GM12878 (cell line): Measurements from ENCODE around the gene WASF2. TPM values are rescaled to one million over a fixed set of nuclear protein-coding genes. Genes with fewer than 3 reads are reported as not detected.

Source experiments
- ATAC-seq: fragments of 200-7000 bp; cut with Tn5 transposase; 3 replicates; pipeline ENCODE4 v1.9.1; 2020; ENCODE audit warnings: mild to moderate bottlenecking, moderate library complexity
- BruUV-seq: library from RNA; stranded (reverse); fragments of 400-500 nt; replicated peaks from 2 replicates; lab custom pipeline; 2021; lab: Mats Ljungman, UMichigan
- CTCF ChIA-PET: fragments of 300-600 bp; sonication (Branson Sonifier 250); formaldehyde crosslinking; extraction: SDS; loops from one replicate; lab custom pipeline; 2021; ENCODE audit warnings: inconsistent platforms; lab: Yijun Ruan, JAX
- POLR2A ChIA-PET: fragments of 350-600 bp; formaldehyde crosslinking; extraction: SDS; loops from one replicate; lab custom pipeline; 2021; ENCODE audit warnings: inconsistent platforms; lab: Charles Lee
- RAD21 ChIA-PET: fragments of 300-600 bp; sonication (Branson Sonifier 250); formaldehyde crosslinking; loops from one replicate; lab custom pipeline; 2023; ENCODE audit warnings: antibody characterized with exemption; ENCODE audit not compliant: unreplicated experiment; lab: Charles Lee
- SMC1A ChIA-PET: fragments of 300-600 bp; sonication (Branson Sonifier 250); formaldehyde crosslinking; loops from one replicate; lab custom pipeline; 2023; ENCODE audit not compliant: unreplicated experiment, uncharacterized antibody; lab: Charles Lee
- DNase-seq: peaks from one replicate; pipeline ENCODE4 v3.0.0-alpha.2; 2011; ENCODE audit warnings: low read depth, low spot score
- FAIRE-seq: peaks from 3 replicates; lab custom pipeline; 2011; peaks lifted over from hg19 to GRCh38; lab: Jason Lieb, UNC
- H2AFZ ChIP-seq: 2 replicates; pipeline ENCODE4 v1.6.0; 2011; ENCODE audit warnings: low read depth, low read length, control low read depth; ENCODE audit not compliant: control insufficient read depth
- H3K27ac ChIP-seq: 2 replicates; pipeline ENCODE4 v1.5.1; 2011; ENCODE audit warnings: control low read depth; ENCODE audit not compliant: control insufficient read depth, insufficient read depth
- H3K27me3 ChIP-seq, 2 experiments: replicated peaks in 1 of 2; 2 replicates each; pipeline versions ENCODE4 v1.6.0 to v1.6.1; 2011; ENCODE audit warnings: low read length in 1 of 2; ENCODE audit not compliant: control insufficient read depth in 2 of 2, insufficient read depth in 2 of 2
- H3K36me3 ChIP-seq, 2 experiments: 2 replicates each; pipeline ENCODE4 v1.5.1; 2011; ENCODE audit warnings: low read length in 1 of 2; ENCODE audit not compliant: control insufficient read depth in 2 of 2, insufficient read depth in 2 of 2
- H3K4me1 ChIP-seq: 2 replicates; pipeline ENCODE4 v1.6.1; 2011; ENCODE audit warnings: mild to moderate bottlenecking, low read length, moderate library complexity, mixed read lengths; ENCODE audit not compliant: control insufficient read depth, insufficient read depth
- H3K4me2 ChIP-seq: 2 replicates; pipeline ENCODE4 v1.6.0; 2011; ENCODE audit warnings: control low read depth; ENCODE audit not compliant: control insufficient read depth, insufficient read depth
- H3K4me3 ChIP-seq: fragments of 200-600 bp; sonication (generic); 2 replicates; pipeline ENCODE4 v1.5.1; 2016
- H3K79me2 ChIP-seq: 2 replicates; pipeline ENCODE4 v1.6.0; 2011; ENCODE audit warnings: low read length; ENCODE audit not compliant: control insufficient read depth, insufficient read depth
- H3K9ac ChIP-seq: 2 replicates; pipeline ENCODE4 v1.8.0; 2011; ENCODE audit warnings: low read length, control low read depth, mixed read lengths; ENCODE audit not compliant: control insufficient read depth, insufficient read depth
- H3K9me3 ChIP-seq: replicated peaks from 3 replicates; pipeline ENCODE4 v1.5.1; 2011; ENCODE audit warnings: mild to moderate bottlenecking, low read length; ENCODE audit not compliant: control insufficient read depth, insufficient read depth
- H4K20me1 ChIP-seq: 2 replicates; pipeline ENCODE4 v1.6.0; 2011; ENCODE audit not compliant: control insufficient read depth, insufficient read depth
- BMI1 ChIP-seq: fragments of 450-650 bp; IDR thresholded peaks from 2 replicates; pipeline ENCODE4 v1.6.1; 2016; ENCODE audit warnings: mild to moderate bottlenecking, moderate library complexity, borderline replicate concordance
- CBFB ChIP-seq: IDR thresholded peaks from 2 replicates; pipeline ENCODE4 v1.6.1; 2016; ENCODE audit warnings: antibody characterized with exemption, low read depth
- HDAC6 ChIP-seq: fragments of 200-600 bp; sonication (generic); IDR thresholded peaks from one replicate; pipeline ENCODE4 v1.8.0; 2017; ENCODE audit warnings: antibody characterized with exemption; ENCODE audit not compliant: unreplicated experiment
- IRF4 ChIP-seq: IDR thresholded peaks from 2 replicates; pipeline ENCODE4 v1.6.1; 2011; ENCODE audit warnings: low read depth, low read length
- MYB ChIP-seq: fragments of 150-350 bp; IDR thresholded peaks from 2 replicates; pipeline ENCODE4 v1.6.1; 2014; ENCODE audit warnings: mild to moderate bottlenecking, low read depth, low read length, borderline replicate concordance
- NKRF ChIP-seq: fragments of 450-650 bp; conservative IDR thresholded peaks from 2 replicates; pipeline ENCODE4 v1.6.1; 2017; ENCODE audit warnings: mild to moderate bottlenecking, moderate library complexity
- NR2C1 ChIP-seq: fragments of 450-650 bp; IDR thresholded peaks from 2 replicates; pipeline ENCODE4 v1.6.1; 2017; ENCODE audit warnings: antibody characterized with exemption, mild to moderate bottlenecking, moderate library complexity
- PBX3 ChIP-seq: IDR thresholded peaks from 2 replicates; pipeline ENCODE4 v1.6.1; 2011; ENCODE audit warnings: mild to moderate bottlenecking, low read depth, low read length, moderate library complexity; ENCODE audit not compliant: insufficient replicate concordance
- PKNOX1 ChIP-seq: fragments of 450-650 bp; IDR thresholded peaks from 2 replicates; pipeline ENCODE4 v1.6.1; 2016; ENCODE audit warnings: mild to moderate bottlenecking
- RELA ChIP-seq: fragments of 450-650 bp; IDR thresholded peaks from 2 replicates; pipeline ENCODE4 v1.8.0; 2014; ENCODE audit warnings: borderline replicate concordance; ENCODE audit not compliant: partially characterized antibody
- REST ChIP-seq: IDR thresholded peaks from 2 replicates; pipeline ENCODE4 v1.6.1; 2012; ENCODE audit warnings: mild to moderate bottlenecking, low read depth, low read length
- WGBS: methylation state at CpG from one replicate; pipeline ENCODE4 v1.1.6; 2016; ENCODE audit warnings: low lambda C conversion rate; ENCODE audit not compliant: insufficient replicate concordance, insufficient coverage; ENCODE audit errors: missing lambda C conversion rate; 5-methylcytosine and 5-hydroxymethylcytosine counted together
- in situ Hi-C: fragments of 300-500 bp; cut with MboI; formaldehyde crosslinking; loops from 9 replicates; pipeline ENCODE4 v1.14.3; 2018; ENCODE audit warnings: mixed read lengths
- intact Hi-C: fragments of 100-400 bp; cut with micrococcal nuclease; formaldehyde crosslinking; loops from one replicate; pipeline ENCODE4 v1.14.2; 2022; ENCODE audit not compliant: unreplicated experiment
- polyA plus RNA-seq, 11 experiments: library from polyadenylated mRNA; depleted of rRNA in 4 of 11; unstranded in 6 of 11; stranded (reverse) in 5 of 11; fragments of >200 nt; fragmentation: Nextera tagmentation in 4 of 11; fragmentation: Illumina TruSeq in 1 of 11; extraction: Ambion mirVana in 4 of 11; extraction: Trizol in 1 of 11; gene quantifications; 1 replicate in 1 of 11; 2 replicates in 10 of 11; pipeline versions ENCODE4 v1.2.1 to v1.2.3, GENCODE V29; 2011 to 2016; ENCODE audit warnings: inconsistent platforms in 2 of 11, missing spikeins in 2 of 11, low read depth in 1 of 11
- total RNA-seq, 4 experiments: library from RNA; depleted of rRNA in 3 of 4; stranded (reverse); fragments of >200 nt in 3 of 4; fragmentation: Illumina TruSeq in 1 of 4; extraction: Trizol in 1 of 4; gene quantifications; 2 replicates each; pipeline versions ENCODE4 v1.2.1 to v1.2.3, GENCODE V29; 2013 to 2021

WASF2 gene
- total and polyA plus RNA-seq, 10 of the 15 experiments (the other 5 are each of a cell fraction or from before 2014, with no cell fraction given) = 7.0 to 111 (median 37.1) TPM

GRCh38 chr1:27374362-27375086 is 115.4 kb downstream of the WASF2 start, which contains the start of gene FCN3:
Gene FCN3 (minus strand): TSS chr1:27374824. CDS start chr1:27374818, 6 bp downstream.
- no peak for FAIRE-seq
- no peak within 1 kb of the TSS for H3K4me2 ChIP-seq
- no peaks in the 10 kb centered on the region for H3K9me3 ChIP-seq
- no peak within 1 kb of the TSS for H3K27ac ChIP-seq
- no peak within 1 kb of the TSS for H3K4me3 ChIP-seq
- no peaks in the 10 kb centered on the region for H4K20me1 ChIP-seq
- in situ Hi-C loops (no loop called here), intact Hi-C loops (no loop called here)
- H3K79me2 ChIP-seq = no peaks in the 10 kb centered on the region
- ATAC-seq = no peak
- H3K9ac ChIP-seq = no peak within 1 kb of the TSS
- POLR2A ChIA-PET = no interaction called here
- SMC1A ChIA-PET = interaction anchor here (0.7 kb wide), 1 partner anchor 42 kb away, joined by 3 read pairs; no protein-coding TSS in a partner anchor
- 10% methylated on average over 4 of the region's 4 CpGs for WGBS
- H2AFZ ChIP-seq = no peak within 1 kb of the TSS
- no peaks in the 10 kb centered on the region; a peak in 2 of 4 replicates for H3K27me3 ChIP-seq
- peaks cover 4% of the 10 kb centered on the region; the same call in 1 of the 2 replicates for H3K4me1 ChIP-seq
- TF ChIP-seq PKNOX1 (no peak), MYB (no peak), BMI1 (no peak), HDAC6 (no peak), NR2C1 (no peak), REST (no peak), RELA (no peak), IRF4 (no peak), CBFB (no peak), PBX3 (no peak), NKRF (no peak)
- DNase-seq = no peak
- BruUV-seq = no TSS peak
- H3K36me3 ChIP-seq = no peaks in the 10 kb centered on the region
- RAD21 ChIA-PET = no interaction called here
- CTCF ChIA-PET = interaction anchor here (1.2 to 1.5 kb wide), 3 partner anchors 12 to 74 kb away, joined by 3 to 5 read pairs (median 4); no protein-coding TSS in a partner anchor
